Esophagus squamous epithelium (tissue), 5 donors: Measurements from ENCODE around the gene CAMKMT. TPM values are rescaled to one million over a fixed set of nuclear protein-coding genes. Genes with fewer than 3 reads are reported as not detected.

Experiments used
- DNase-seq: peaks from one replicate; lab custom pipeline; 2025; lab: John Stamatoyannopoulos, UW
- H3K27ac ChIP-seq, 4 donors: fragments of 200-600 bp; sonication (generic); one replicate each; pipeline ENCODE4 v1.5.1; 2016 to 2019; ENCODE audit warnings: mild to moderate bottlenecking in 1 of 4
- H3K27me3 ChIP-seq, 4 donors: fragments of 200-600 bp; sonication (generic); 1 replicate in 3 of 4; 2 replicates in 1 of 4; pipeline versions ENCODE4 v1.5.1 to v1.6.0; 2017 to 2021; ENCODE audit warnings: antibody characterized with exemption in 1 of 4
- H3K36me3 ChIP-seq, 3 donors: fragments of 200-600 bp; sonication (generic); one replicate each; pipeline ENCODE4 v1.5.1; 2016 to 2019
- H3K4me1 ChIP-seq, 3 donors: fragments of 200-600 bp; sonication (generic); one replicate each; pipeline ENCODE4 v1.5.1; 2017 to 2019
- H3K4me3 ChIP-seq, 4 donors: fragments of 200-600 bp; sonication (generic); 1 replicate in 3 of 4; 2 replicates in 1 of 4; pipeline ENCODE4 v1.5.1; 2016 to 2019; ENCODE audit warnings: mild to moderate bottlenecking in 2 of 4, moderate library complexity in 1 of 4
- H3K9me3 ChIP-seq, 3 donors: fragments of 200-600 bp; sonication (generic); one replicate each; pipeline ENCODE4 v1.5.1; 2016 to 2019
- CTCF ChIP-seq, 6 experiments: fragments of 450-650 bp in 4 of 6; fragments of 200-600 bp in 2 of 6; sonication (generic) in 2 of 6; IDR thresholded peaks; one replicate each; pipeline ENCODE4 v1.5.1; 2016 to 2019; ENCODE audit warnings: antibody characterized with exemption in 6 of 6, mild to moderate bottlenecking in 4 of 6, moderate library complexity in 4 of 6
- POLR2A ChIP-seq, 4 donors: fragments of 450-650 bp; IDR thresholded peaks; one replicate each; pipeline ENCODE4 v1.6.1; 2017; ENCODE audit warnings: antibody characterized with exemption in 4 of 4, mild to moderate bottlenecking in 4 of 4, moderate library complexity in 3 of 4
- WGBS, 2 donors: methylation state at CpG; one replicate each; pipeline ENCODE4 v1.1.5; 2018; 5-methylcytosine and 5-hydroxymethylcytosine counted together
- intact Hi-C: fragments of 100-400 bp; cut with DNase I; formaldehyde crosslinking; loops from one replicate; pipeline ENCODE4 v1.15.0; 2022
- total RNA-seq, 4 donors: library from RNA; depleted of rRNA; stranded (reverse); fragments of >200 nt; gene quantifications; one replicate each; pipeline ENCODE4 v1.1.0, GENCODE V29; 2016
- donor health status: DM: yes; HTN: yes; CAD: no.

CAMKMT gene
- total RNA-seq, 4 donors from 2014 or later: 5.7 to 14.4 (median 10.6) TPM

DNA sequence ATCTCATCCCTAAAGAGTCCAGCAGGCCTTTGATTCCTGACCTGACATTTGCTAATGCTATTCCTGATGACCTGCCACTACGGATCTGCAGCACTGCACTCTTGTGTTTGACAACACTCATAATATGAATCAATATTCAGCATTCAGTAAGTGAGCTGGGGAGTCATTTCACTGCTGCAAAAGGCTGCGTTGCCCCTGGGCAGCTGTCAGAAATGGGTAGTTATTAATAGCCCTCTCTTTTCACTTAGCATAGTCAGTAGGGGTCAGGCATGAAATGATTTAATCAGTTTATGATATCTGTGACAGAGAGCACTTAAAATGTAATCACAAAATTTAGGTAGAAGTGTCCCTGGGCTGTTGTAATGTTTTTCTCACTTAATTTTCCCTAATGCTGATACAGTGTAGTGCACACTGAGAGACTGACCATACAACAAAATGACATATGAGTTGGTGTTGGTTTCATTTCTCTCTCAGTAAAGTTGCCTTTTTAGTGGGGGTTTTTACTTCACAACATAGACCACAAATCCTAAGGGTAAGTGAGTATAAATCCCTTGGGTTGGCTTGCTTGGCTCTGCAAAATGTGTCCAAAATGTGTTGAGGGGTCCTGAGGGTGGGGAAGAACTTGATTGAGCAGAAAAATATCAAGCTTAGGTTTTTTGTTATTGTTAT, 184.8 kb downstream of the CAMKMT start:
- Histone ChIP-seq H3K4me1 (peaks cover 0 to 19% (median 0%) of the 10 kb centered on the region in 3 donors), H3K36me3 (no peaks in the 10 kb centered on the region), H3K27ac (no peak overlapping the region), H3K27me3 (no peaks in the 10 kb centered on the region), H3K4me3 (no peak overlapping the region), H3K9me3 (no peaks in the 10 kb centered on the region)
- WGBS, 2 donors: 63 to 76% methylated on average over 2 of the region's 2 CpGs
- intact Hi-C loops: no loop called here
- no peak for DNase-seq
- TF ChIP-seq CTCF (IDR thresholded peaks at IDR 0.05) (no peak), POLR2A (IDR thresholded peaks at IDR 0.05) (no peak)

- intact Hi-C loops: no loop called here
Measured at GRCh38 chr2:44547718-44548117, 186.0 kb downstream of the CAMKMT start.

GRCh38 chr2:44548221-44549098, 186.7 kb downstream of the CAMKMT start:
- H3K27ac ChIP-seq: no peak overlapping the region

More at GRCh38 chr2:44547718-44548117, 186.0 kb downstream of the CAMKMT start:
- 73% methylated on average over 2 of the region's 2 CpGs for WGBS, 2 donors
- no peaks in the 10 kb centered on the region for H3K9me3 ChIP-seq
- no peak overlapping the region for H3K4me3 ChIP-seq
- no peaks in the 10 kb centered on the region for H3K27me3 ChIP-seq
- no peak overlapping the region for H3K27ac ChIP-seq
- H3K36me3 ChIP-seq: no peaks in the 10 kb centered on the region
- TF ChIP-seq CTCF (IDR thresholded peaks at IDR 0.05) (no peak), POLR2A (IDR thresholded peaks at IDR 0.05) (no peak)
- no peak for DNase-seq
- H3K4me1 ChIP-seq: peaks cover 0 to 19% (median 0%) of the 10 kb centered on the region in 3 donors

DNA sequence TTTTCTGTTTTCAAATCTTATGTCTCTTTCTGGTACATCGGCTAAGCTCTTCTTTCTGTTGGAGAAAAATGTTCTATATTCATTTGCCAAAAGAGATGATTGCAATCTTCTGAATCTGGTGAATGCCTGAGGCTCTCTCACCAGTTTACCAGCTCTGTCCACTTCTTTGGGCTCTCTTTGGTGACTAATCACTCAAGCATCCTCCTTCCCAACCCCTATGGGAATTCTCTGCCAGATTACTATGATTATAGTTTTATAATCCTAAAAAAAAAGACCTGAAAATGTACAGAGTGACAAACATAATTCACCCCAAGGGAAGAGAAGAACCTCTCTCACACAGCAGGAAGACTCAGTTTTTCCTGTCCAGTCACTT, 187.3 kb downstream of the CAMKMT start:
- DNase-seq: no peak
- Histone ChIP-seq H3K4me3 (no peak overlapping the region), H3K27me3 (no peaks in the 10 kb centered on the region), H3K27ac (no peak overlapping the region), H3K9me3 (no peaks in the 10 kb centered on the region), H3K36me3 (no peaks in the 10 kb centered on the region), H3K4me1 (peaks cover 0 to 17% (median 0%) of the 10 kb centered on the region in 3 donors)
- 31 to 35% methylated on average over 1 of the region's 1 CpG for WGBS, 2 donors
- TF ChIP-seq CTCF (IDR thresholded peaks at IDR 0.05): no peak
- TF ChIP-seq POLR2A (IDR thresholded peaks at IDR 0.05): no peak
- intact Hi-C loops: no loop called here

More at GRCh38 chr2:44548221-44549098, 186.7 kb downstream of the CAMKMT start:
- no peak overlapping the region for H3K4me3 ChIP-seq
- no peak for DNase-seq
- H3K4me1 ChIP-seq: peaks cover 0 to 19% (median 0%) of the 10 kb centered on the region in 3 donors
- no peak for TF ChIP-seq POLR2A (IDR thresholded peaks at IDR 0.05)
- no peak for TF ChIP-seq CTCF (IDR thresholded peaks at IDR 0.05)
- H3K36me3 ChIP-seq: no peaks in the 10 kb centered on the region
- intact Hi-C loops: no loop called here
- no peaks in the 10 kb centered on the region for H3K27me3 ChIP-seq
- H3K9me3 ChIP-seq: no peaks in the 10 kb centered on the region
- WGBS, 2 donors: 77 to 78% methylated on average over 8 of the region's 8 CpGs

DNA sequence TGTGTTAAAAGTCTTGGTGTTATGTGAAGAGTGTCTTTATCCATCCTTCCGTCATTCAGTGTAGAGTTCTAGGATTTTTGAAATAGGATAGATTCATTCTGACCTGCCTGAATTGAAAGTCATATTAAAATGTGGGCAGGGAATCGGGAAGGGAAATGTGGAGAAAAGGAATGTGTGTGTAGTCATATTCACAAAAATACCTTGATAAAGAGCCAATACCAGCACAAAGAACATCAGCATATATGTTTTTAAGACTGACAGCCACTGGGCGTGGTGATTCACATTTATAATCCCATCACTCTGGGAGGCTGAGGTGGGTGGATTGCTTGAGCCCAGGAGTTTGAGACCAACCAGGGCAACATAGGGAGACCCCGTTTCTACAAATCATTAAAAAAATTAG, 188.1 kb downstream of the CAMKMT start:
- no peaks in the 10 kb centered on the region for H3K27me3 ChIP-seq
- 87 to 88% methylated on average over 4 of the region's 4 CpGs for WGBS, 2 donors
- TF ChIP-seq CTCF (IDR thresholded peaks at IDR 0.05): no peak
- TF ChIP-seq POLR2A (IDR thresholded peaks at IDR 0.05): no peak
- no peak for DNase-seq
- H3K27ac ChIP-seq: no peak overlapping the region
- intact Hi-C loops: no loop called here
- H3K4me1 ChIP-seq: peaks cover 0 to 12% (median 0%) of the 10 kb centered on the region in 3 donors
- no peaks in the 10 kb centered on the region for H3K9me3 ChIP-seq
- no peaks in the 10 kb centered on the region for H3K36me3 ChIP-seq
- no peak overlapping the region for H3K4me3 ChIP-seq
